Measurements from ENCODE around the gene PLD6.

DNA sequence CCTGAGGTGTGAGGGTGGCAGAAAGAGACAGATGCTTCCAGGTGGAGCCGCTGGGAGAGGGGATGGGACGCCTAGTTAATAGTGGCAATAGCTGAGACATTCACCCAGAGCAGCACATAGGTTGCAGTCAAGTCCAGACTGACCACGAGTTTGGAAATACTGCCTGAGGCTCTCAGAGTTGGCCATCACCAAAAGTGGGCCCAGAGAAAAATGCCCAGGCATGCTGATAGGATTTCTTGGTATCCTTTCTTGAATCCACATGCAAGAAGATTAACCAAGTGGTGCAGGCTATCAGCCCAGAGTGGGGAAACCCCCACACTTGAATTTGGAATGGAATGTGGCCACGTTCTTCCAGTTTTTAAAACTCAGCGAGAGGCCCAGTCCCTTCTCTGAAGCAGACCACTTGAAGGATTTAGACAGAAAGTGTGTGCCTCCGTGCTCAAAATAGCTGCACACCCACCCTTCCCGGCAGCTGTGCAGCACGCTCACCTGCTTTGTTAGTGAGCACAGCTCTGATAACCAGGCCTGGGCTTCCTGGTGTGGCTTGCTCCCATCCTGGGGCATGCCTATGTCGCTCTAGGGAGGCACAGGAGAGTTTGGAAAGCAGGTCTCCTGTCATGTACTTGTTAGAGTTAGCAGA lies 35.7 kb downstream of the PLD6 start:
- TF ChIP-seq, protein P1, sequence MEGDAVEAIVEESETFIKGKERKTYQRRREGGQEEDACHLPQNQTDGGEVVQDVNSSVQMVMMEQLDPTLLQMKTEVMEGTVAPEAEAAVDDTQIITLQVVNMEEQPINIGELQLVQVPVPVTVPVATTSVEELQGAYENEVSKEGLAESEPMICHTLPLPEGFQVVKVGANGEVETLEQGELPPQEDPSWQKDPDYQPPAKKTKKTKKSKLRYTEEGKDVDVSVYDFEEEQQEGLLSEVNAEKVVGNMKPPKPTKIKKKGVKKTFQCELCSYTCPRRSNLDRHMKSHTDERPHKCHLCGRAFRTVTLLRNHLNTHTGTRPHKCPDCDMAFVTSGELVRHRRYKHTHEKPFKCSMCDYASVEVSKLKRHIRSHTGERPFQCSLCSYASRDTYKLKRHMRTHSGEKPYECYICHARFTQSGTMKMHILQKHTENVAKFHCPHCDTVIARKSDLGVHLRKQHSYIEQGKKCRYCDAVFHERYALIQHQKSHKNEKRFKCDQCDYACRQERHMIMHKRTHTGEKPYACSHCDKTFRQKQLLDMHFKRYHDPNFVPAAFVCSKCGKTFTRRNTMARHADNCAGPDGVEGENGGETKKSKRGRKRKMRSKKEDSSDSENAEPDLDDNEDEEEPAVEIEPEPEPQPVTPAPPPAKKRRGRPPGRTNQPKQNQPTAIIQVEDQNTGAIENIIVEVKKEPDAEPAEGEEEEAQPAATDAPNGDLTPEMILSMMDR (optimal IDR thresholded peaks at IDR 0.05 in 1 of 3, IDR thresholded peaks at IDR 0.05 in 1 of 3, conservative IDR thresholded peaks at IDR 0.05 in 1 of 3; ENCODE audit: extremely low read depth in 1 of 3, insufficient read depth in 2 of 3, low read length in 3 of 3): no peak
- no peak for TF ChIP-seq EZH2 (IDR thresholded peaks at IDR 0.05; ENCODE audit: low read length)
